HepG2 (cell line): ENCODE results near the gene MYRIP.

Experiments used
- ATF7 ChIP-seq, 2 experiments: fragments of 450-650 bp in 1 of 2; sonication (generic) in 1 of 2; formaldehyde crosslinking in 1 of 2; IDR thresholded peaks; 2 replicates each; pipeline versions ENCODE4 v1.4.0 to v1.6.1; 2016 to 2020; ENCODE audit warnings: antibody characterized with exemption in 1 of 2, mild to moderate bottlenecking in 1 of 2, missing genetic modification reagents in 1 of 2
- NRL ChIP-seq: sonication (generic); formaldehyde crosslinking; IDR thresholded peaks from 2 replicates; pipeline ENCODE4 v1.5.0; 2020; ENCODE audit warnings: missing genetic modification reagents, mild to moderate bottlenecking, moderate library complexity, borderline replicate concordance
- POLR2AphosphoS5 ChIP-seq: IDR thresholded peaks from 2 replicates; pipeline ENCODE4 v1.6.1; 2012; ENCODE audit warnings: low read depth, low read length
- SMYD3 ChIP-seq: sonication (generic); formaldehyde crosslinking; IDR thresholded peaks from 2 replicates; pipeline ENCODE4 v1.8.1; 2023; ENCODE audit warnings: mild to moderate bottlenecking, missing genetic modification reagents
- ZNF263 ChIP-seq: sonication (generic); formaldehyde crosslinking; IDR thresholded peaks from 2 replicates; pipeline ENCODE4 v1.4.0; 2020; ENCODE audit warnings: missing genetic modification reagents
- ZNF335 ChIP-seq: sonication (generic); formaldehyde crosslinking; IDR thresholded peaks from 2 replicates; pipeline ENCODE4 v1.4.0; 2020; ENCODE audit warnings: missing genetic modification reagents
- ZNF556 ChIP-seq: sonication (generic); formaldehyde crosslinking; IDR thresholded peaks from 2 replicates; pipeline ENCODE4 v1.4.0; 2020; ENCODE audit warnings: mild to moderate bottlenecking, missing genetic modification reagents, borderline replicate concordance
- ZNF792 ChIP-seq: IDR thresholded peaks from 2 replicates; pipeline ENCODE4 v1.6.1; 2016
- TF ChIP-seq, protein P1 (sequence below): sonication (generic); formaldehyde crosslinking; IDR thresholded peaks from 2 replicates; pipeline ENCODE4 v1.5.0; 2020; ENCODE audit warnings: mild to moderate bottlenecking, missing genetic modification reagents, moderate library complexity
- TF ChIP-seq, protein P2 (sequence below): IDR thresholded peaks from 2 replicates; pipeline ENCODE4 v1.6.1; 2016; ENCODE audit warnings: control low read depth
- TF ChIP-seq, protein P3 (sequence below): sonication (generic); formaldehyde crosslinking; IDR thresholded peaks from 2 replicates; pipeline ENCODE4 v1.8.1; 2022; ENCODE audit warnings: mild to moderate bottlenecking, missing genetic modification reagents
- TF ChIP-seq, protein P4 (sequence below): IDR thresholded peaks from 2 replicates; pipeline ENCODE4 v1.6.1; 2012; ENCODE audit warnings: inconsistent platforms

DNA sequence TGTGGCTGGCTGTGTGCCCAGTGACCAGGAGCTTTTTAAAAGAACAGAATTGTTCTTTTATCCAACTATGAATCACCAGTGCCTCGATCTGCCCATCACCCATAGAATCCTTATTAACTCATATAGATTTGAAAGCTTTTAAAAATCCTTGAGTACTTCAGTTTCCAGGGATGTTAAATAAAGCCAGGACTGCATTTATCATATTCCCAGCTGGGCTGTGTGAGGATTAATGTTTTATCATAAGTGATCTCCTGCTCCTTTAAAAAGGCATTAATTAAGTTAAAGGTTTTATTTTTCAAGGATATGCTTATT, 234.0 kb downstream of the MYRIP start:
- TF ChIP-seq, protein P1, sequence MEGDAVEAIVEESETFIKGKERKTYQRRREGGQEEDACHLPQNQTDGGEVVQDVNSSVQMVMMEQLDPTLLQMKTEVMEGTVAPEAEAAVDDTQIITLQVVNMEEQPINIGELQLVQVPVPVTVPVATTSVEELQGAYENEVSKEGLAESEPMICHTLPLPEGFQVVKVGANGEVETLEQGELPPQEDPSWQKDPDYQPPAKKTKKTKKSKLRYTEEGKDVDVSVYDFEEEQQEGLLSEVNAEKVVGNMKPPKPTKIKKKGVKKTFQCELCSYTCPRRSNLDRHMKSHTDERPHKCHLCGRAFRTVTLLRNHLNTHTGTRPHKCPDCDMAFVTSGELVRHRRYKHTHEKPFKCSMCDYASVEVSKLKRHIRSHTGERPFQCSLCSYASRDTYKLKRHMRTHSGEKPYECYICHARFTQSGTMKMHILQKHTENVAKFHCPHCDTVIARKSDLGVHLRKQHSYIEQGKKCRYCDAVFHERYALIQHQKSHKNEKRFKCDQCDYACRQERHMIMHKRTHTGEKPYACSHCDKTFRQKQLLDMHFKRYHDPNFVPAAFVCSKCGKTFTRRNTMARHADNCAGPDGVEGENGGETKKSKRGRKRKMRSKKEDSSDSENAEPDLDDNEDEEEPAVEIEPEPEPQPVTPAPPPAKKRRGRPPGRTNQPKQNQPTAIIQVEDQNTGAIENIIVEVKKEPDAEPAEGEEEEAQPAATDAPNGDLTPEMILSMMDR (CRISPR knock-in tag), result no peak
- no peak for TF ChIP-seq ATF7 (IDR thresholded peaks at IDR 0.05)
- TF ChIP-seq ATF7 (CRISPR knock-in tag; IDR thresholded peaks at IDR 0.05), result no peak
- no peak for TF ChIP-seq POLR2AphosphoS5
- TF ChIP-seq ZNF263, result no peak
- TF ChIP-seq, protein P2, sequence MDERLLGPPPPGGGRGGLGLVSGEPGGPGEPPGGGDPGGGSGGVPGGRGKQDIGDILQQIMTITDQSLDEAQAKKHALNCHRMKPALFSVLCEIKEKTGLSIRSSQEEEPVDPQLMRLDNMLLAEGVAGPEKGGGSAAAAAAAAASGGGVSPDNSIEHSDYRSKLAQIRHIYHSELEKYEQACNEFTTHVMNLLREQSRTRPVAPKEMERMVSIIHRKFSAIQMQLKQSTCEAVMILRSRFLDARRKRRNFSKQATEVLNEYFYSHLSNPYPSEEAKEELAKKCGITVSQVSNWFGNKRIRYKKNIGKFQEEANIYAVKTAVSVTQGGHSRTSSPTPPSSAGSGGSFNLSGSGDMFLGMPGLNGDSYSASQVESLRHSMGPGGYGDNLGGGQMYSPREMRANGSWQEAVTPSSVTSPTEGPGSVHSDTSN (CRISPR knock-in tag), result no peak
- no peak for TF ChIP-seq ZNF792 (CRISPR knock-in tag)
- TF ChIP-seq, protein P3, sequence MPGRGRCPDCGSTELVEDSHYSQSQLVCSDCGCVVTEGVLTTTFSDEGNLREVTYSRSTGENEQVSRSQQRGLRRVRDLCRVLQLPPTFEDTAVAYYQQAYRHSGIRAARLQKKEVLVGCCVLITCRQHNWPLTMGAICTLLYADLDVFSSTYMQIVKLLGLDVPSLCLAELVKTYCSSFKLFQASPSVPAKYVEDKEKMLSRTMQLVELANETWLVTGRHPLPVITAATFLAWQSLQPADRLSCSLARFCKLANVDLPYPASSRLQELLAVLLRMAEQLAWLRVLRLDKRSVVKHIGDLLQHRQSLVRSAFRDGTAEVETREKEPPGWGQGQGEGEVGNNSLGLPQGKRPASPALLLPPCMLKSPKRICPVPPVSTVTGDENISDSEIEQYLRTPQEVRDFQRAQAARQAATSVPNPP (CRISPR knock-in tag), result no peak
- no peak for TF ChIP-seq ZNF556 (CRISPR knock-in tag)
- TF ChIP-seq ZNF335 (CRISPR knock-in tag), result no peak
- TF ChIP-seq NRL, result no peak
- TF ChIP-seq, protein P4, sequence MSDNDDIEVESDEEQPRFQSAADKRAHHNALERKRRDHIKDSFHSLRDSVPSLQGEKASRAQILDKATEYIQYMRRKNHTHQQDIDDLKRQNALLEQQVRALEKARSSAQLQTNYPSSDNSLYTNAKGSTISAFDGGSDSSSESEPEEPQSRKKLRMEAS, result no peak
- no peak for TF ChIP-seq SMYD3 (CRISPR knock-in tag)
